ENCODE data around the gene RNLS. TPM values are rescaled to one million over a fixed set of nuclear protein-coding genes. Genes with fewer than 3 reads are reported as not detected.
"Not testable (repeated sequence)": the region's sequence is repeated elsewhere in the genome, so short reads cannot be mapped to it uniquely, and the experiment has no call there.

The RNLS gene
- total RNA-seq, 4 donors from 2014 or later = 7.8 to 37.2 (median 26.2) TPM

DNA sequence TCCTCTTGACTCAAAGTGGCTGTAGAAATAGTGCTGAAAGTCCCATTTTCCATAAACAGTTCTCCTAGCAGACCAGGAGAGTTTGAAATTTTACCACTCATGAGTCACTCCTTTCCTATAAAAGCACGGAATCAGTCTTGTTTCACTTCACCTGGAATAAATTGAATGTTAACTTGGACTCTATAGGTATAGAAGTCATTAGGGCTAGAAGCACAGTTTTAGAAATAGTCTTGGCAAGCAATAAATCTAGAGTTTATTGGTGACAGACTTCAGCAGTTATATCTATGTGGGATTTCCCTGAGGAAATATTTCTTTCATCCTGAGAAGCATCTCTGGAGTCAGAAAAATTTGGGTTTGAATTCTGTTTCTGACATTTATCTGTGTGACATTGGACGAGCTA is 212.4 kb downstream of the RNLS start:
- TF ChIP-seq, protein P1, sequence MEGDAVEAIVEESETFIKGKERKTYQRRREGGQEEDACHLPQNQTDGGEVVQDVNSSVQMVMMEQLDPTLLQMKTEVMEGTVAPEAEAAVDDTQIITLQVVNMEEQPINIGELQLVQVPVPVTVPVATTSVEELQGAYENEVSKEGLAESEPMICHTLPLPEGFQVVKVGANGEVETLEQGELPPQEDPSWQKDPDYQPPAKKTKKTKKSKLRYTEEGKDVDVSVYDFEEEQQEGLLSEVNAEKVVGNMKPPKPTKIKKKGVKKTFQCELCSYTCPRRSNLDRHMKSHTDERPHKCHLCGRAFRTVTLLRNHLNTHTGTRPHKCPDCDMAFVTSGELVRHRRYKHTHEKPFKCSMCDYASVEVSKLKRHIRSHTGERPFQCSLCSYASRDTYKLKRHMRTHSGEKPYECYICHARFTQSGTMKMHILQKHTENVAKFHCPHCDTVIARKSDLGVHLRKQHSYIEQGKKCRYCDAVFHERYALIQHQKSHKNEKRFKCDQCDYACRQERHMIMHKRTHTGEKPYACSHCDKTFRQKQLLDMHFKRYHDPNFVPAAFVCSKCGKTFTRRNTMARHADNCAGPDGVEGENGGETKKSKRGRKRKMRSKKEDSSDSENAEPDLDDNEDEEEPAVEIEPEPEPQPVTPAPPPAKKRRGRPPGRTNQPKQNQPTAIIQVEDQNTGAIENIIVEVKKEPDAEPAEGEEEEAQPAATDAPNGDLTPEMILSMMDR (IDR thresholded peaks at IDR 0.05) = no peak
- no peak for TF ChIP-seq POLR2A (IDR thresholded peaks at IDR 0.05)
- no peak for TF ChIP-seq EP300 (IDR thresholded peaks at IDR 0.05)
- Histone ChIP-seq H3K27me3 (no peaks in the 10 kb centered on the region), H3K27ac (no peak overlapping the region), H3K4me3 (no peak overlapping the region), H3K4me1 (peaks cover 0 to 17% (median 4%) of the 10 kb centered on the region in 4 donors), H3K36me3 (no peaks in the 10 kb centered on the region), H3K9me3 (no peaks in the 10 kb centered on the region)
- no peak for DNase-seq (ENCODE audit: low spot score in 2 of 2)
- WGBS, 2 donors = 91 to 98% methylated on average over 2 of the region's 2 CpGs

DNA sequence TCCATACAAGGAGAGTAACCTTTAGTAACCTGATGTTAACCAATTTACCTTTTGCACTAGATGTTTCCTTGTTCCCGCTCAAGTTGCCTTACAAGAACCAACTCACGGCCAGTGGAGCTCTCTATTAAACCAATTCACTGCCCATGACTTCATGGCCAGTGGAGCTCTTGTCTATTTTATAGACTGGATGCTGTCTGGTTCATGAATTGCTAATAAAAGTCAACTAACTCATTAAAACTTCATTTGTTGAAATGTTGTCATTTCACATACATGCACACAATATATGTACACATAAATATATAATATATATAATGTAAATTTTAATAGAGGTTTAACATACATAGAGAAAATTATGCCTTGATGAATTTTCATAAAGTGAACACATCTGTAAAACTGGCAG is 216.3 kb downstream of the RNLS start:
- Histone ChIP-seq H3K27ac (no peak overlapping the region), H3K4me1 (peaks cover 0 to 6% (median under 1%) of the 10 kb centered on the region in 4 donors), H3K9me3 (no peaks in the 10 kb centered on the region), H3K4me3 (no peak overlapping the region), H3K27me3 (no peaks in the 10 kb centered on the region), H3K36me3 (no peaks in the 10 kb centered on the region)
- TF ChIP-seq EP300 (IDR thresholded peaks at IDR 0.05) (no peak), POLR2A (IDR thresholded peaks at IDR 0.05) (no peak)
- TF ChIP-seq, protein P1 (IDR thresholded peaks at IDR 0.05) = no peak
- 93% methylated on average over 2 of the region's 2 CpGs for WGBS, 2 donors
- DNase-seq (ENCODE audit: low spot score in 2 of 2) = no peak

DNA sequence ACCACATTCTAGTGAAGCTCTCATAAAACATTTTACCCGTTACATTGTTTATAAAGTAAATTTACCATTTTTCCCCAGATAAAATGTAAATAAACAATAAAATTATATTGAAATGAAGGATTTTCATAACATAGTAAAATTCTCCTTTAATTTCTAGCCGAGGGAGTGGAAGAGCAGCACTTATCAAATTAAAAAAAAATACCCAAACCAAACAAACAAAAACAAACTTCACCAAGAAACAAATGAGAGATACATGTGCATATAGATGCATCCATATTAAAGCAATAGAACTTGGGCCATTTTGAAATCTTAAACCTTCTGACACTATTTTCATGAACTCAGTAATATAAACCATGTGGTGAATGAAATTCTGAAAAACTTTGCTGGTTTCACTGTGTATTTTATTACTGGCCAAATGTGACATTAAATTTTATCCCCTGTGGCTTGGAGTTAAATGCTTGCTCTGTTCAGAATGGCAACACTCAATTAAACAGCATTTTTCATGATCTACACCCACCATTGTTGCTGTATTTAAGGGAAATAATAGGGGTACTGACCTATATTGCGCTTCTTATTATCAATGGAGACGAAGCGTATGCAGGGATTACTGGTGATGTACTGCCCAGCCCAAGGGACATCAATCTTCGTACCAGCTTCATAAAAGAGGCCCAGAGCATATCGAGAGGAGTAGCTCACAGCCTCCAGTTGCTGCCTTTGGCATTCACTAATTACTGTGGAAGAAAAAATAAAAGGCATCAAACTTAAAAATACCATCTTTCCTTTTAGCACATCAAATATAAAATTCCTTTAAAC is 220.9 kb downstream of the RNLS start:
- no peak for DNase-seq (ENCODE audit: low spot score in 2 of 2)
- no peaks in the 10 kb centered on the region for H3K9me3 ChIP-seq
- WGBS, 2 donors = 81 to 87% methylated on average over 7 of the region's 7 CpGs
- TF ChIP-seq EP300 (IDR thresholded peaks at IDR 0.05) = no peak
- TF ChIP-seq POLR2A (IDR thresholded peaks at IDR 0.05) = no peak
- TF ChIP-seq, protein P1 (IDR thresholded peaks at IDR 0.05) = no peak
- H3K36me3 ChIP-seq = no peaks in the 10 kb centered on the region
- no peak overlapping the region for H3K27ac ChIP-seq
- H3K4me3 ChIP-seq = no peak overlapping the region
- H3K4me1 ChIP-seq = peaks cover 0 to 6% (median 0%) of the 10 kb centered on the region in 4 donors
- H3K27me3 ChIP-seq = no peaks in the 10 kb centered on the region

DNA sequence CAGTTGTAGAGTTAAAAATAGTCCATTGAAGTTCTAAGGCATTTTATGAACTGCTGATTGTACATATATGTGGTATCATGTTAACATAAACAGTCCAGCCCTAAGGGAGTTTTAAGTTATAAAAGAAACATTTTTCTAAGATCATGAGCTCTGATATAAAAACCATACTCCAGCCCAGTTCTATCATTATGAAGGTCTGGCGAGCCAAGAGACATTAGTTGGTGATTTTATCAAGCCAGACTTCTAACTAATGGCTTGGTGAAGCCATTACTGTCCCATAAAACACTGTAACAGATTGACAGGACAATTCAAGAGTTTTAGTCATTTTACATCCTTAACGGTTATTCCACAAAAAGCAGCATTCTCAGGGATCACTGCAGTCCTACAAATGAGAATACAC is 221.6 kb downstream of the RNLS start:
- H3K36me3 ChIP-seq = no peaks in the 10 kb centered on the region
- 81 to 93% methylated on average over 2 of the region's 2 CpGs for WGBS, 2 donors
- no peak for DNase-seq (ENCODE audit: low spot score in 2 of 2)
- no peak overlapping the region for H3K4me3 ChIP-seq
- H3K9me3 ChIP-seq = no peaks in the 10 kb centered on the region
- no peak overlapping the region for H3K27ac ChIP-seq
- TF ChIP-seq EP300 (IDR thresholded peaks at IDR 0.05) (no peak), POLR2A (IDR thresholded peaks at IDR 0.05) (no peak)
- TF ChIP-seq, protein P1 (IDR thresholded peaks at IDR 0.05) = no peak
- H3K4me1 ChIP-seq = peaks cover 0 to 6% (median 0%) of the 10 kb centered on the region in 4 donors
- no peaks in the 10 kb centered on the region for H3K27me3 ChIP-seq

DNA sequence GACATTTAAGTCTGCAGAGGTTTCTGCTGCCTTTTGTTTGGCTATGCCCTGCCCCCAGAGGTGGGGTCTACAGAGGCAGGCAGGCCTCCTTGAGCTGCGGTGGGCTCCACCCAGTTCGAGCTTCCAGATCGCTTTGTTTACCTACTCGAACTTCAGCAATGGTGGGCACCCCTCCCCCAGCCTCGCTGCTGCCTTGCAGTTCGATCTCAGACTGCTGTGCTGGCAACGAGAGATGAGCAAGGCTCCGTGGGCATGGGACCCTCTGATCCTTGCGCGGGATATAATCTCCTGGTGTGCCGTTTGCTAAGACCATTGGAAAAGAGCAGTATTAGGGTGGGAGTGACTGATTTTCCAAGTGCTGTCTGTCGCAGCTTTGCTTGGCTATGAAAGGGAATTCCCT is 227.4 kb downstream of the RNLS start:
- WGBS, 2 donors = 88 to 97% methylated on average over 12 of the region's 12 CpGs
- H3K27ac ChIP-seq, H3K4me3 ChIP-seq: not testable (repeated sequence)

More for the DNA sequence above, 227.4 kb downstream of the RNLS start:
- H3K9me3 ChIP-seq; H3K4me1 ChIP-seq; DNase-seq (ENCODE audit: low spot score in 2 of 2); H3K27me3 ChIP-seq; H3K36me3 ChIP-seq: not testable (repeated sequence)

Data from tibial nerve (tissue), 4 donors.